ENCODE results near the gene HAUS1.
"Not testable (repeated sequence)": the region's sequence is repeated elsewhere in the genome, so short reads cannot be mapped to it uniquely, and the experiment has no call there.

HAUS1 gene

DNA sequence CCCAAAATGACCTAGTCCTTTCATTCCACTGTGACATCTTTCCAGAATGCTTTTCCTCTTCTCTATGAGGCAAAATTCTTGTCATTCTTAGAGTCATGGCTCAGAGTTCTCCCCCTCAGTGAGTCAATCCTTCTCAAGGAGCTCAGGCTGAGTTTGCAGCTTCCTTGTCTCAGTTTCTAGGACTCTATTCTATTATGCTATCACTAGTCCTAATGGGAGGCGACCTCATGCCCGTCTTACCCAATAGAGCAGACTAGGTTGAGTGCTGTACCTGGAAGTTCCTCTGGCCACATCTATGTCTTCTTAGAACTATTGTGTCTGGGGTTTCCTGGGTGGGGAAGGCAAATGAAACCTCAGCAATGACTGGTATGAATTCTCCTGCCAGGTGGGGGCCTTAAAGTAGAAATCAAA, 51.5 kb downstream of the HAUS1 start:
- TF ChIP-seq, protein P1, sequence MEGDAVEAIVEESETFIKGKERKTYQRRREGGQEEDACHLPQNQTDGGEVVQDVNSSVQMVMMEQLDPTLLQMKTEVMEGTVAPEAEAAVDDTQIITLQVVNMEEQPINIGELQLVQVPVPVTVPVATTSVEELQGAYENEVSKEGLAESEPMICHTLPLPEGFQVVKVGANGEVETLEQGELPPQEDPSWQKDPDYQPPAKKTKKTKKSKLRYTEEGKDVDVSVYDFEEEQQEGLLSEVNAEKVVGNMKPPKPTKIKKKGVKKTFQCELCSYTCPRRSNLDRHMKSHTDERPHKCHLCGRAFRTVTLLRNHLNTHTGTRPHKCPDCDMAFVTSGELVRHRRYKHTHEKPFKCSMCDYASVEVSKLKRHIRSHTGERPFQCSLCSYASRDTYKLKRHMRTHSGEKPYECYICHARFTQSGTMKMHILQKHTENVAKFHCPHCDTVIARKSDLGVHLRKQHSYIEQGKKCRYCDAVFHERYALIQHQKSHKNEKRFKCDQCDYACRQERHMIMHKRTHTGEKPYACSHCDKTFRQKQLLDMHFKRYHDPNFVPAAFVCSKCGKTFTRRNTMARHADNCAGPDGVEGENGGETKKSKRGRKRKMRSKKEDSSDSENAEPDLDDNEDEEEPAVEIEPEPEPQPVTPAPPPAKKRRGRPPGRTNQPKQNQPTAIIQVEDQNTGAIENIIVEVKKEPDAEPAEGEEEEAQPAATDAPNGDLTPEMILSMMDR (IDR thresholded peaks at IDR 0.05; ENCODE audit: insufficient read depth, low read length, poor library complexity, severe bottlenecking), result no peak

DNA sequence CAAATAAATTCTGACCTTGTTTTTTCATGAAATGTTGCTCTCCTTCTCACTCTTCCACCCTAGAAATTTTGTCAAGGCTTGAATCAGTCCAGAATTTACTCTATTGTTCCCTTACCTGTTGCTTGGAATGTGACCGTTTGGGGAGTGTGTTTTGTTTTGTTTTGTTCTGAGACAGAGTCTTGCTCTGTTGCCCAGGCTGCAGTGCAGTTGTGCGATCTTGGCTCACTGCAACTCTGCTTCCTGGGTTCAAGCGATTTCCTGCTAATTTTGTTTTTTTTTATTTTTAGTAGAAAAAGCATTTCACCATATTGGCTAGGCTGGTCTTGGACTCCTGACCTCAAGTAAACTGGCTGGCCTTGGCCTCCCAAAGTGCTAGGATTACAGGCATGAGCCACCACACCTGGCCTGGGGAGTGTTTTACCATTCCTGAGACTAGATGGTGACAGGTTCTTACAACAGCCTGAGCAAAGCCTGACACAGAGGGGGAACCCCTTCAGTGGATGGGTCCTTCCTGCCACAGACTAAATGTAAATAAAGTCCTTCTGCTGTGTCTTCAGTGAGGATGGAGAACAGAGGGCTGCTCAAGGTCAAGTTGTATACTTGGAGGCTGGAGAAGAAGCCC, 52.0 kb downstream of the HAUS1 start:
- Histone ChIP-seq H3K36me3 (ENCODE audit: control insufficient read depth, insufficient read depth, low read length) (no peaks in the 10 kb centered on the region), H3K4me3 (replicated peaks; ENCODE audit: low read depth, low read length) (no peak overlapping the region), H3K27me3 (replicated peaks; ENCODE audit: control insufficient read depth, insufficient read depth, low read length) (no peaks in the 10 kb centered on the region)
- no peak for DNase-seq (ENCODE audit: extremely low read depth, insufficient read length)
- TF ChIP-seq, protein P1 (IDR thresholded peaks at IDR 0.05; ENCODE audit: insufficient read depth, low read length, poor library complexity, severe bottlenecking), result no peak

More for the DNA sequence above, 51.5 kb downstream of the HAUS1 start:
- no peaks in the 10 kb centered on the region for H3K36me3 ChIP-seq (ENCODE audit: control insufficient read depth, insufficient read depth, low read length)
- H3K27me3 ChIP-seq (replicated peaks; ENCODE audit: control insufficient read depth, insufficient read depth, low read length), result no peaks in the 10 kb centered on the region
- no peak for DNase-seq (ENCODE audit: extremely low read depth, insufficient read length)
- no peak overlapping the region for H3K4me3 ChIP-seq (replicated peaks; ENCODE audit: low read depth, low read length)

DNA sequence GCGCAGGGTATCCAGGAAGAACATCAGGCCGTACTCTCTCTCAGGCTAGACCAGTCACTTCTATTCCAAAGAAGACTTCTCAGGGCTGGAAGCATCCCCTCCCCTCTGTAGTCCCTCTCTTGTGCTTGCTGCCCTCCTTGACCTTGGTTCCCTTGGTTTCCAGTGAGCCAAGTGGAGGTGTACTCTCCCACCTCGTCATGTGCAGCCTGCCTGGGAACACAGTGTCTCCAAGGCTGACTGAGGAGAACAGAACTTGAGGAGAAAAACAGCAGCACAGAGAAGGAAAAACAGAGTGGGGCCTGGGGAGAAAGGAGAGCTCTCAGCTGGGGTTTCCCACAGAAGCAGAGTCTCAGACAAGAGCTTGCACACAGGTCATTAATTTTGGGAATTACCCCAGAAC, 52.7 kb downstream of the HAUS1 start:
- Histone ChIP-seq H3K4me3 (replicated peaks; ENCODE audit: low read depth, low read length) (no peak overlapping the region), H3K36me3 (ENCODE audit: control insufficient read depth, insufficient read depth, low read length) (no peaks in the 10 kb centered on the region), H3K27me3 (replicated peaks; ENCODE audit: control insufficient read depth, insufficient read depth, low read length) (no peaks in the 10 kb centered on the region)
- no peak for DNase-seq (ENCODE audit: extremely low read depth, insufficient read length)
- TF ChIP-seq, protein P1 (IDR thresholded peaks at IDR 0.05; ENCODE audit: insufficient read depth, low read length, poor library complexity, severe bottlenecking), result no peak

GRCh38 chr18:46158499-46158898, 54.3 kb downstream of the HAUS1 start:
- no peak for DNase-seq (ENCODE audit: extremely low read depth, insufficient read length)
- Histone ChIP-seq H3K36me3 (ENCODE audit: control insufficient read depth, insufficient read depth, low read length) (no peaks in the 10 kb centered on the region), H3K27me3 (replicated peaks; ENCODE audit: control insufficient read depth, insufficient read depth, low read length) (no peaks in the 10 kb centered on the region), H3K4me3 (replicated peaks; ENCODE audit: low read depth, low read length) (no peak overlapping the region)
- TF ChIP-seq, protein P1 (IDR thresholded peaks at IDR 0.05; ENCODE audit: insufficient read depth, low read length, poor library complexity, severe bottlenecking), result no peak

DNA sequence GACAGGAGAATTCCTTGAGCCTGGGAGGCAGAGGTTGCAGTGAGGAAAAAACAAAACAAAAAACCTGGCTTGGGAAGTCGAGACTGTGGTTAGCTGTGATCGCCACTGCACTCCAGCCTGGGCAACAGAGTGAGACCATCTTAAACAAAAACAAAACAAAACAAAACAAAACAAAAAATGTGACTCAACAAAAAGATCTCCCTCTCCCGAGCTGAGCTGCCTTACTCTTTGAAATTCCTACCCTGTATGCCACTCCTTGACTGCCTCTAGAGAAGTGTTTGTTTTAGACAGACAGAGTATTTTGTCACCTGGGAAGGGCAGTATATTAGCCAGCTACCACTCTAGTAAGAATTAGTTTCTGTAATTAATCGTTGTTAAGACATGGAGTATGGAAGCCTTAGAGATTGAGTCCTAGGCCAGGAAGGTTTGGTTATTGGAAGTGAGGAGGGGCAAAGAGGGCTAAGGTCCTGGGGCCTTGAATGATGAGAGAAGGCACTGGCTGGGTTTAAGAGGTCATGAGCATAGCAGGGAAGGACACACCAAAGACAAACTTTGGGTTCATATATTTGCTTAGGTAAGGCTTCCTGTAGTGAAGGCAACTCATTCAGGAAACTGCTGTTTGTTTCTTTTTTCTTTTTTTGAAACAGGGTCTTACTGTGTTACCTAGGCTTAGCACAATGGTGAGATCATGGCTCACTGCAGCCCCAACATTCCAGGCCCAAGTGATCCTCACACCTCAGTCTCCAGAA, 56.0 kb downstream of the HAUS1 start:
- Histone ChIP-seq H3K27me3 (replicated peaks; ENCODE audit: control insufficient read depth, insufficient read depth, low read length) (no peaks in the 10 kb centered on the region; the same call in 1 of the 2 replicates), H3K36me3 (ENCODE audit: control insufficient read depth, insufficient read depth, low read length) (no peaks in the 10 kb centered on the region), H3K4me3 (replicated peaks; ENCODE audit: low read depth, low read length) (no peak overlapping the region)
- TF ChIP-seq, protein P1 (IDR thresholded peaks at IDR 0.05; ENCODE audit: insufficient read depth, low read length, poor library complexity, severe bottlenecking), result no peak
- no peak for DNase-seq (ENCODE audit: extremely low read depth, insufficient read length)

GRCh38 chr18:46160840-46161239, 56.7 kb downstream of the HAUS1 start:
- H3K27me3 ChIP-seq (replicated peaks; ENCODE audit: control insufficient read depth, insufficient read depth, low read length), result not testable (repeated sequence)

More at GRCh38 chr18:46160840-46161239, 56.7 kb downstream of the HAUS1 start:
- not testable (repeated sequence) for DNase-seq (ENCODE audit: extremely low read depth, insufficient read length); H3K36me3 ChIP-seq (ENCODE audit: control insufficient read depth, insufficient read depth, low read length); H3K4me3 ChIP-seq (replicated peaks; ENCODE audit: low read depth, low read length)

Data from GM06990 (cell line).